HG02973 (cell line): ENCODE results near the gene FLT1.
A peak's percentile ranks its signal among the peaks of the same experiment; 100 is the strongest.

Source experiments
- ATAC-seq: cut with Tn5 transposase; IDR thresholded peaks from one replicate; pipeline ENCODE4 v1.9.1; 2021; ENCODE audit warnings: moderate library complexity; ENCODE audit not compliant: unreplicated experiment

The FLT1 gene

GRCh38 chr13:28464861-28465460, 30.0 kb downstream of the FLT1 start:
- no peak for ATAC-seq

DNA sequence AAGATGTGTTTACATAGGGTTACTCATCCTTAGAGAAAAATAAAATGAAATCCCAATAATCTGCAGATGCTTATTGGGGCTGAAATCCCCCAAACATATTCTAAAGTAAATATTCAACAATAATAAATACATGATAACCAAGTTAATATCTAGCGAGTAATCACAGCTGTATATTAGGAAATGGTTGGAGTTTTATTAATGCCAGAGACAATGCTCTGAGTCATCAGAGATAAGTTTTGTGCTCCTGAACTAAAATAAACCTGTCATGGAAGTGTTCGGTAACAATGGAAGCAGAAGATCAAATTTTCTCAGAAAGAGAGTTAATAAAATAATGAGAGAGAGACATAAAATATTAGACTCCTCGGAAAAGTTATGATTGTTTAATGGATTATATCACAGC, 31.4 kb downstream of the FLT1 start:
- ATAC-seq = no peak

- ATAC-seq = no peak
Measured at GRCh38 chr13:28459911-28460310, 35.0 kb downstream of the FLT1 start.

DNA sequence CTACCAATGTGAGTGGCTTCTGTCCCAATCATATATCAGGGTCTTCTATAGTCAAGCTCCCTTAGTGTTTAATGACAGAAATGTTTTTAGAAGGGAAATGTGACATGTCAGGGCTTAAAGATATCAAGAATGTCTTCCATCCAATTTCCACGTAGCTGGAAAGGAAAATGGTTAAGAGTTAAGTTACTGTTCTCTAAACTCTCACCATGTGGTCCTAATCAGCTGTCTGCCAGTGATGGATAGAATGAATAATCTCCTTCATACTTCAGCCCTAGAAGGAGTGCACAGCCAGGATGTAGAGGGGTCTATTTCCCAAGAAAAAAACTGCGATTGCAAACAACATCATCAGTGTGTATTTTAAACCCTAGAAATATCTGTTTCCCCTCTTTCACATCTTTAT, 36.3 kb downstream of the FLT1 start:
- ATAC-seq = no peak

DNA sequence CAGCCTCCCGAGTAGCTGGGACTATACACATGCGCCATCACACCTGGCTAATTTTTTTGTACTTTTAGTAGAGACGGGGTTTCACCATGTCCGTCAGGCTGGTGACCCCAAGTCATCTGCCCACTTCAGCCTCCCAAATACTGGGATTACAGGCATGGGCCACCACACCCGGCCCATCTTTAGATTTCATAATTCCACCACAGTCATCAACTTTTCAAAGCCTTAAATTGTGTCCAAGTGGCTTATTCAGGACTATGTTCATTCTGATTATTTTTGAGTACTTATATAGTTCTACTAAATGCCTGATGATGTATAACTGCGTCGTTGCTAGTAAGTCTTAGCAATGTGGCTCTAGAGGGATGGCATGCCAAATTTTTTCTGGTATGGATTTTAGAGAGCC, 36.9 kb downstream of the FLT1 start:
- no peak for ATAC-seq

- ATAC-seq = no peak
Measured at GRCh38 chr13:28457521-28457920, 37.4 kb downstream of the FLT1 start.

DNA sequence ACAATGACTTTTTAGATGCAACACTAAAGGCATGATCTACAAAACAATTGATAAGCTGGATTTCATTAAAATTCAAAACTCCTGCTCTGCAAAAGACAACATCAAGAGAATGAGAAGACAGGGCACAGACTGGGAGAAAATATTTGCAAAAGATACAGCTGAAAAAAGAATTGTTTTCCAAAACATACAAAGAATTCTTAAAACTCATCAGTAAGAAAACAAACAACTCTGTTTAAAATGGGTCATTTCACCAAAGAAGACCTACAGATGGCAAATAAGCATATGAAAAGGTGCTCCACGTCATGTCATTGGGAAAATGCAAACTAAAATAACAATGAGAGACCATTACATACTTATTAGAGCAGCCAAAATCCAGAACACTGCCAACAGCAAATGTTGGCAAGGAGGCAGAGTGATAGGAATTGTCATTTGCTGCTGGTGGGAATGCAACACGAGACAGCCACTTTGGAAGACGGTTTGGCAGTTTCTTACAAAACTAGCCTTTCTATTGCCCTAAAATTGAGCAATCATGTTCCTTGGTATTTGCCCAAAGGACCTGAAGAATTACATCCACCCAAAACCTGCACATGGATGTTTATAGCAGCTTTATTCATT, 39.2 kb downstream of the FLT1 start:
- no peak for ATAC-seq

DNA sequence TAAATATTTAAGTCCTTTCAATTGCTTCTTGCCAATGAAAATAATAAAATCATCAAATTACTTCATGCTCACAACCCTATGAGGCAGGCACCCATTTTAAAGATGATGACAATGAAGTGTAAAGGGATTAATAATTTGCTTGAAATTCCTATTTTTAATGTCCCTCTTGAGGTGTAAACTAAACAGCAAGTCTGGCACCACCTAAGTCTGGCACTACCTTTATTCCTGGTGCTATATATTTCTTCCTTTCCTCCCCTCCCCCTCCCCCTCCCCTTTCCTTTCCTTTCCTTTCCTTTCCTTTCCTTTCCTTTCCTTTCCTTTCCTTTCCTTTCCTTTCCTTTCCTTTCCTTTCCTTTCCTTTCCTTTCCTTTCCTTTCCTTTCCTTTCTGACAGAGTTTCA, 42.2 kb downstream of the FLT1 start:
- ATAC-seq = no peak

DNA sequence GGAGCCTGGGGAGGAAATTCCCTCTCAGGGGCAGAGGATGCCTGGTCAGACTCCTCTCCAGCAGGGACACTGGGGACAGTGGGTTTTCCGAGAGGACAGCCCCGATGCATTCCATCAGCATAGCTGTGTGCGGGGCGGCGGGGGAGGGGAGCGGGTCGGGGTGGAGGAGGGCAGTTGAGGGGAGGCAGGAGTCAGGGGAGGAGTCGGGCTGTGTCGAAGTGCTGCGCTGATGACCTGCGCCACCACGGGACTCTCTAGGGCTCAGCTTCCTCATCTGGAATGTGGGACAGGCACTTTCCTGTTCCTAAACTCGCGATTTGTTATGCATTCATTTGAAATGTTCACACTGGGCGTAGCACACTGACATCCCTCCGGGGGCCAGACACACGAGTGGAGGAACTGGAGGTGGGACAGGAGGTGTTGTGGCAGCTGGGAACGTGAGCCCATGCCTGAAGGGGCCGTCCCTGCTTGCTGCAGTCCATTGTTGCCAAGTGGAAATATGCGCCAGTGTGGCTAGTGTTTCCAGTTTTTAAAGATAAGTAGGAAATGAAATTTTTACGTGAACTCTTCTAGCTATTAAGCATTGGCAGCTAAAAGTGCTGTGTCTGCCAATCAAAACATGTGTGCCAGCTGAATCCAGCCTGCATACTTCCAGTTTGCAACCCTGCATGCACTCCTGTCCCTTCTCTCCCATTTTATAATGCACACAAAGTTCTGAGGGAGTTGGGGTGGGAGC, 43.3 kb downstream of the FLT1 start:
- no peak for ATAC-seq

- ATAC-seq = peak; percentile 67
Measured at GRCh38 chr13:28449826-28450773, 44.8 kb downstream of the FLT1 start.

GRCh38 chr13:28448651-28449358, 46.1 kb downstream of the FLT1 start:
- ATAC-seq = no peak

- ATAC-seq = no peak
Measured at GRCh38 chr13:28447989-28448388, 46.9 kb downstream of the FLT1 start.

DNA sequence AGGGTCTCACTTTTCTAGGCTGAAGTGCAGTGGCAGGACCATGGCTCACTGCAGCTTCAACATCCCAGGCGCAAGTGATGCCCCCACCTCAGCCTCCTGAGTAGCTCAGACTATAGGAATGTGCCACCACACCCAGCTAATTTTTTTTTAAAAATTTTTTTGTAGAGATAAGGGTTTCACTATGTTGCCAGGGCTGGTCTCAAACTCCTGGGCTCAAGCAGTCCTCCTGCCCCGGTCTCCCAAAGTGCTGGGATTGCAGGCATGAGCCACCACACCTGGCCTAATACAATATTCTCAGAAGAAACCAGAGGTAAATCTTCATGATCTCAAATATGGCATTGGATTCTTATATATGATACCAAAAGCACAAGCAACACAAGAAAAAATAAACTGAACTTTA, 47.7 kb downstream of the FLT1 start:
- ATAC-seq = no peak

DNA sequence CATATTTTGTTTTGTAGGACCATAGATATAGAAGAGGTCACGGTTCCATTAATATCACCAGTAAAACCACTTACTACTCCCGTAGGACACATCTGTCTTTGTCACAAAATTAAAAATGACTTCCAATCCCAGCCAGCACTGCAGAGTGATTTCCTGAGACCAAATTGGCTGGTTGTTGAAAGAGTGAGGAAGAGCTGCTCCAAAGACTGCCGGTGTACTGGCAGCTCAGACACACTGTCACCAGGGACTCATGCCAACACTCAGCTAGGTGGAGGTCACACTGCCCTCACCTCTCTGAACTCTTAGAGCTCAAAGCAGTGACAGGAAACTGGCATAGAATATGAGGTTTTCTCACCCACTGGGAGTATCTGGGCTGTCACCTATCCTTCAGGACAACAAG, 52.1 kb downstream of the FLT1 start:
- no peak for ATAC-seq

GRCh38 chr13:28441529-28441928, 53.4 kb downstream of the FLT1 start:
- no peak for ATAC-seq

GRCh38 chr13:28440774-28441504, 54.0 kb downstream of the FLT1 start:
- ATAC-seq = no peak

DNA sequence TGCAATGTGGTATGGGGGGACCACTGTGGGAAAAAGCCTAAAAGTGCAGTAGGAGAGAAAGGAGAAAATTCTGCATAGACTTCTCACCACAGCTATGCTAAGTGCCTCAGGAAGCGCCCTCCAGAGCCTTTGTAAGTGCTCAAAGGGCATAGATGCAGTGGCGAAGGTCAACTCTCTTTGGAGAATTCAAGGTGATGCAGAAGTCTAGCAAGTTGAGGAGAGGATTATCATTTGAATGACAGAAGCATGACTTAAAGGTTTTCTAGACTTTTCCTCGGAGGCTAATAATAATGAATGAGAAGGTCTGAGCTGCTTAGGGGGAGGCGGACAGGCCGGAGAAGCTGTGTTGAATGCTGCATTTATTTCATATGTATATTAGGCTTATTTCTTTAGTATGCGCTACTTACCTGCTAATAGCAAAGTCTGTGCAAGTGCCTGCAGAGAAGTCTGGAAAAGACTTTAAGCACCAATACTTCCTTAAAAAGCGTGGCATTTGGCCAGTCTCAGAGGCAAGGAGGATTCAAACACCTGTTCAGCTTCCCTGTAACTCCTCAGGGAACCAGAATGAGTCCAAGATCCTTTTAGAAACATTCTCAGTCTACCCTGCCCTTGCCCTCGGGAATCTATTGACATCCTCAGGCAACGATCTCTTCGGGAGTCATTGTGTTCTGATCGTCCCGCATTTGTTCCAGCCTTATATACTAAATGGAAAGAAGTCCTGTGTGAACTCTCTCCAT, 56.2 kb downstream of the FLT1 start:
- ATAC-seq = no peak

GRCh38 chr13:28438067-28438466, 56.9 kb downstream of the FLT1 start:
- ATAC-seq = no peak

GRCh38 chr13:28435917-28436316, 59.0 kb downstream of the FLT1 start:
- no peak for ATAC-seq
